Camera-type eye (tissue), 1 donor: ENCODE results near the gene EPHA1. TPM values are rescaled to one million over a fixed set of nuclear protein-coding genes. Genes with fewer than 3 reads are reported as not detected.

Experiments used
- total RNA-seq: library from RNA; depleted of rRNA; stranded (reverse); fragments of >200 nt; gene quantifications from one replicate; pipeline ENCODE4 v1.2.3, GENCODE V29; 2014

EPHA1 gene
- 2.1 TPM for total RNA-seq

GRCh38 chr7:143408686-143409561 is at the start of gene EPHA1:
EPHA1 (minus strand) TSS chr7:143408856; CDS start chr7:143408805, 51 bp downstream.

GRCh38 chr7:143443153-143443552 is 34.5 kb upstream of the EPHA1 start, which contains the start of gene TAS2R60:
TAS2R60 (plus strand) TSS chr7:143443453; CDS start chr7:143443453, 0 bp downstream.

GRCh38 chr7:143380646-143381426 is 27.8 kb downstream of the EPHA1 start, which contains the start of gene ZYX:
ZYX (plus strand) TSS chr7:143381345; CDS start chr7:143381572, 227 bp downstream.

GRCh38 chr7:143362131-143363015 is 46.3 kb downstream of the EPHA1 start, which contains the start of gene FAM131B:
FAM131B (minus strand) TSS chr7:143362713; CDS start chr7:143362603, 110 bp downstream.

Other genes with a start within 250 kb of the EPHA1 start
- not detected for gene TAS2R39, start 225.4 kb downstream of the EPHA1 start, total RNA-seq
- not detected for gene TAS2R40, start 186.8 kb downstream of the EPHA1 start, total RNA-seq
- gene GSTK1, start 145.4 kb downstream of the EPHA1 start, total RNA-seq, result 69.9 TPM
- gene TMEM139, start 123.9 kb downstream of the EPHA1 start, total RNA-seq, result 3.6 TPM
- 36.0 TPM for gene CASP2, start 120.5 kb downstream of the EPHA1 start, total RNA-seq
- 0.22 TPM for gene CLCN1, start 92.7 kb downstream of the EPHA1 start, total RNA-seq
- 13.0 TPM for gene FAM131B, start 46.1 kb downstream of the EPHA1 start, total RNA-seq
- gene ZYX, start 27.5 kb downstream of the EPHA1 start, total RNA-seq, result 29.9 TPM
- not detected for gene TAS2R60, start 34.6 kb upstream of the EPHA1 start, total RNA-seq
- not detected for gene TAS2R41, start 69.0 kb upstream of the EPHA1 start, total RNA-seq
- gene CTAGE15, start 162.9 kb upstream of the EPHA1 start, total RNA-seq, result 1.8 TPM
- 2.3 TPM for gene TCAF2, start 212.1 kb upstream of the EPHA1 start, total RNA-seq